ENCODE measurements around the gene EFNA1. TPM values are rescaled to one million over a fixed set of nuclear protein-coding genes. Genes with fewer than 3 reads are reported as not detected.

EFNA1 gene
- total RNA-seq, 1 donor from 2014 or later = 26.1 TPM

GRCh38 chr1:155107309-155108264 is 20.1 kb upstream of the EFNA1 start:
- DNase-seq (ENCODE audit: extremely low spot score, unreplicated experiment) = no peak
- no peak for TF ChIP-seq CTCF (conservative IDR thresholded peaks at IDR 0.05)
- Mint-ChIP-seq H3K4me3 (no peak overlapping the region), H3K9me3 (no peaks in the 10 kb centered on the region), H3K4me1 (ENCODE audit: unreplicated experiment) (peaks cover 4% of the 10 kb centered on the region), H3K36me3 (no peaks in the 10 kb centered on the region), H3K27ac (no peak overlapping the region), H3K27me3 (peaks cover 18% of the 10 kb centered on the region)

GRCh38 chr1:155108296-155108695 is 19.4 kb upstream of the EFNA1 start:
- peaks cover 4% of the 10 kb centered on the region for H3K4me1 Mint-ChIP-seq (ENCODE audit: unreplicated experiment)

GRCh38 chr1:155110381-155110780 is 17.3 kb upstream of the EFNA1 start:
- Mint-ChIP-seq H3K27ac (no peak overlapping the region), H3K9me3 (no peaks in the 10 kb centered on the region)

More at GRCh38 chr1:155108296-155108695, 19.4 kb upstream of the EFNA1 start:
- Mint-ChIP-seq H3K4me3 (no peak overlapping the region), H3K27me3 (peaks cover 18% of the 10 kb centered on the region), H3K36me3 (no peaks in the 10 kb centered on the region), H3K27ac (no peak overlapping the region), H3K9me3 (no peaks in the 10 kb centered on the region)
- TF ChIP-seq CTCF (conservative IDR thresholded peaks at IDR 0.05) = no peak
- DNase-seq (ENCODE audit: extremely low spot score, unreplicated experiment) = no peak

GRCh38 chr1:155110826-155111225 is 16.9 kb upstream of the EFNA1 start:
- Mint-ChIP-seq H3K27me3 (peaks cover 6% of the 10 kb centered on the region), H3K27ac (no peak overlapping the region), H3K4me3 (no peak overlapping the region), H3K36me3 (no peaks in the 10 kb centered on the region), H3K4me1 (ENCODE audit: unreplicated experiment) (peaks cover 4% of the 10 kb centered on the region), H3K9me3 (no peaks in the 10 kb centered on the region)
- no peak for TF ChIP-seq CTCF (conservative IDR thresholded peaks at IDR 0.05)
- DNase-seq (ENCODE audit: extremely low spot score, unreplicated experiment) = no peak

More at GRCh38 chr1:155110381-155110780, 17.3 kb upstream of the EFNA1 start:
- TF ChIP-seq CTCF (conservative IDR thresholded peaks at IDR 0.05) = no peak
- Mint-ChIP-seq H3K27me3 (peaks cover 10% of the 10 kb centered on the region), H3K4me3 (no peak overlapping the region), H3K4me1 (ENCODE audit: unreplicated experiment) (peaks cover 4% of the 10 kb centered on the region), H3K36me3 (no peaks in the 10 kb centered on the region)
- no peak for DNase-seq (ENCODE audit: extremely low spot score, unreplicated experiment)

- Mint-ChIP-seq H3K36me3 (no peaks in the 10 kb centered on the region), H3K27ac (peak overlapping the region; percentile 39), H3K9me3 (no peaks in the 10 kb centered on the region), H3K4me3 (no peak overlapping the region), H3K27me3 (peaks cover 15% of the 10 kb centered on the region), H3K4me1 (ENCODE audit: unreplicated experiment) (peaks cover 4% of the 10 kb centered on the region)
- TF ChIP-seq CTCF (conservative IDR thresholded peaks at IDR 0.05) = no peak
- DNase-seq (ENCODE audit: extremely low spot score, unreplicated experiment) = no peak
Measured at GRCh38 chr1:155113450-155113980, 14.2 kb upstream of the EFNA1 start.
